Hepatic stellate cell (primary cell): ENCODE results near the gene GMDS.

ENCODE experiments used
- DNase-seq: peaks from one replicate; pipeline ENCODE4 v3.0.0; 2011; ENCODE audit warnings: low spot score

The GMDS gene

GRCh38 chr6:1832844-1833787 is 412.3 kb downstream of the GMDS start:
- no peak for DNase-seq

- DNase-seq = no peak
These were observed 413.0 kb downstream of the GMDS start for GRCh38 chr6:1832358-1832757.

GRCh38 chr6:1827984-1828793 is 417.2 kb downstream of the GMDS start:
- DNase-seq = no peak

- no peak for DNase-seq
These were observed 419.5 kb downstream of the GMDS start for GRCh38 chr6:1825926-1826325.

GRCh38 chr6:1825277-1825676 is 420.1 kb downstream of the GMDS start:
- DNase-seq = no peak

- DNase-seq = no peak
These were observed 423.8 kb downstream of the GMDS start for GRCh38 chr6:1821513-1822183.

GRCh38 chr6:1821164-1821512 is 424.3 kb downstream of the GMDS start:
- DNase-seq = no peak

GRCh38 chr6:1820714-1821113 is 424.7 kb downstream of the GMDS start:
- DNase-seq = no peak

- DNase-seq = no peak
These were observed 425.2 kb downstream of the GMDS start for GRCh38 chr6:1820165-1820564.

GRCh38 chr6:1819007-1819406 is 426.4 kb downstream of the GMDS start:
- DNase-seq = no peak

- DNase-seq = no peak
These were observed 428.2 kb downstream of the GMDS start for GRCh38 chr6:1817033-1817761.

- DNase-seq = no peak
These were observed 429.5 kb downstream of the GMDS start for GRCh38 chr6:1815827-1816452.

- DNase-seq = no peak
These were observed 431.1 kb downstream of the GMDS start for GRCh38 chr6:1814279-1814678.

- no peak for DNase-seq
These were observed 432.9 kb downstream of the GMDS start for GRCh38 chr6:1812487-1812886.

- DNase-seq = no peak
These were observed 433.4 kb downstream of the GMDS start for GRCh38 chr6:1812034-1812433.

GRCh38 chr6:1810880-1811279 is 434.5 kb downstream of the GMDS start:
- DNase-seq = no peak

GRCh38 chr6:1809291-1809988 is 436.0 kb downstream of the GMDS start:
- no peak for DNase-seq

GRCh38 chr6:1806935-1807334 is 438.5 kb downstream of the GMDS start:
- DNase-seq = no peak

GRCh38 chr6:1802491-1803395 is 442.7 kb downstream of the GMDS start:
- DNase-seq = no peak

- DNase-seq = no peak
These were observed 444.0 kb downstream of the GMDS start for GRCh38 chr6:1801401-1801800.
